Calu3 (cell line): ENCODE measurements around the gene DCUN1D4. TPM values are rescaled to one million over a fixed set of nuclear protein-coding genes. Genes with fewer than 3 reads are reported as not detected.
A peak's percentile ranks its signal among the peaks of the same experiment; 100 is the strongest.

ENCODE experiments used
- BruUV-seq: library from RNA; stranded (reverse); fragments of 400-500 nt; replicated peaks from 2 replicates; lab custom pipeline; 2021; lab: Mats Ljungman, UMichigan
- CTCF ChIA-PET: fragments of 300-600 bp; sonication (Branson Sonifier 250); formaldehyde crosslinking; loops from one replicate; lab custom pipeline; 2022; ENCODE audit warnings: antibody characterized with exemption; lab: Charles Lee
- DNase-seq: peaks from one replicate; pipeline ENCODE4 v3.0.0; 2022
- H3K27ac Mint-ChIP-seq: one replicate; pipeline ENCODE4 v1.8.0; 2022; ENCODE audit warnings: mixed read lengths; ENCODE audit not compliant: unreplicated experiment
- H3K27me3 Mint-ChIP-seq: one replicate; pipeline ENCODE4 v1.8.0; 2022; ENCODE audit warnings: mixed read lengths; ENCODE audit not compliant: unreplicated experiment
- H3K36me3 Mint-ChIP-seq: one replicate; pipeline ENCODE4 v1.8.0; 2022; ENCODE audit warnings: mild to moderate bottlenecking, moderate library complexity, mixed read lengths; ENCODE audit not compliant: insufficient read depth, unreplicated experiment
- H3K4me1 Mint-ChIP-seq: one replicate; pipeline ENCODE4 v1.8.0; 2022; ENCODE audit warnings: mild to moderate bottlenecking, low read depth, mixed read lengths; ENCODE audit not compliant: unreplicated experiment
- H3K4me3 Mint-ChIP-seq: one replicate; pipeline ENCODE4 v1.8.0; 2022; ENCODE audit warnings: mild to moderate bottlenecking, low read depth, moderate library complexity, mixed read lengths; ENCODE audit not compliant: unreplicated experiment
- H3K9me3 Mint-ChIP-seq: one replicate; pipeline ENCODE4 v1.8.0; 2022; ENCODE audit warnings: low read depth, mixed read lengths; ENCODE audit not compliant: unreplicated experiment
- intact Hi-C: fragments of 100-400 bp; cut with micrococcal nuclease; formaldehyde crosslinking; loops from one replicate; pipeline ENCODE4 v1.10.0; 2022; ENCODE audit not compliant: unreplicated experiment
- total RNA-seq: library from RNA; stranded (reverse); gene quantifications from 2 replicates; pipeline ENCODE4 v1.2.3, GENCODE V29; 2022
- TF ChIP-seq, protein P1 (sequence below): fragments of 200-600 bp; IDR thresholded peaks from one replicate; pipeline ENCODE4 v1.8.0; 2022; ENCODE audit warnings: antibody characterized with exemption; ENCODE audit not compliant: unreplicated experiment

Gene DCUN1D4
- total RNA-seq, 1 experiment from 2014 or later: 40.3 TPM

- Mint-ChIP-seq H3K36me3 (no peaks in the 10 kb centered on the region), H3K4me3 (no peak overlapping the region), H3K4me1 (no peaks in the 10 kb centered on the region), H3K27ac (no peak overlapping the region), H3K27me3 (peaks cover 52% of the 10 kb centered on the region), H3K9me3 (no peaks in the 10 kb centered on the region)
- TF ChIP-seq, protein P1, sequence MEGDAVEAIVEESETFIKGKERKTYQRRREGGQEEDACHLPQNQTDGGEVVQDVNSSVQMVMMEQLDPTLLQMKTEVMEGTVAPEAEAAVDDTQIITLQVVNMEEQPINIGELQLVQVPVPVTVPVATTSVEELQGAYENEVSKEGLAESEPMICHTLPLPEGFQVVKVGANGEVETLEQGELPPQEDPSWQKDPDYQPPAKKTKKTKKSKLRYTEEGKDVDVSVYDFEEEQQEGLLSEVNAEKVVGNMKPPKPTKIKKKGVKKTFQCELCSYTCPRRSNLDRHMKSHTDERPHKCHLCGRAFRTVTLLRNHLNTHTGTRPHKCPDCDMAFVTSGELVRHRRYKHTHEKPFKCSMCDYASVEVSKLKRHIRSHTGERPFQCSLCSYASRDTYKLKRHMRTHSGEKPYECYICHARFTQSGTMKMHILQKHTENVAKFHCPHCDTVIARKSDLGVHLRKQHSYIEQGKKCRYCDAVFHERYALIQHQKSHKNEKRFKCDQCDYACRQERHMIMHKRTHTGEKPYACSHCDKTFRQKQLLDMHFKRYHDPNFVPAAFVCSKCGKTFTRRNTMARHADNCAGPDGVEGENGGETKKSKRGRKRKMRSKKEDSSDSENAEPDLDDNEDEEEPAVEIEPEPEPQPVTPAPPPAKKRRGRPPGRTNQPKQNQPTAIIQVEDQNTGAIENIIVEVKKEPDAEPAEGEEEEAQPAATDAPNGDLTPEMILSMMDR: no peak
- no TSS peak for BruUV-seq
- no peak for DNase-seq
- CTCF ChIA-PET: no interaction called here
- intact Hi-C loops: no loop called here
Measured at GRCh38 chr4:51830156-51830720, 12.7 kb upstream of the DCUN1D4 start.

DNA sequence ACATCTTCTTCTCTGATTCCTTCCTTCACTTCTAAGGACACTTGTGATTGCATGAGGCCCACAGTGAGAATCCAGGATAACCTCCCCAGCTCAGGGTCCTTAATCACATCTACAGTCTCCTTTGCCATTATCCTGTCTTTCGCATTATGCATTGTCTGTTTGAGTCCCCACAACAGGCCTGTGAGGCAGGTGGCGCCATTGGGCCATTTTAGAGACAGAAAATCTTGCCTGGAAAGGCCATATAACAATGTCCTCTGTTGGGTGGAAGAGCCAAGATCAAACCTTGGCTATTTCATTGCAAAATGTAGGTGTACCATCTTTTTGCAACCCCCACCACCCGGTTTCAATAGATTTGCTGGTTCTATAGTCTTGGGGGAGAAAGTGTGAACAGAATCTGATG lies 11.8 kb upstream of the DCUN1D4 start:
- Mint-ChIP-seq H3K27ac (no peak overlapping the region), H3K27me3 (peaks cover 58% of the 10 kb centered on the region), H3K4me3 (no peak overlapping the region), H3K36me3 (no peaks in the 10 kb centered on the region), H3K9me3 (no peaks in the 10 kb centered on the region), H3K4me1 (no peaks in the 10 kb centered on the region)
- DNase-seq: peak; percentile 56
- no TSS peak for BruUV-seq
- intact Hi-C loops: no loop called here
- TF ChIP-seq, protein P1: peak; percentile 28
- CTCF ChIA-PET: no interaction called here

- TF ChIP-seq, protein P1: no peak
- no peaks in the 10 kb centered on the region for H3K4me1 Mint-ChIP-seq
- intact Hi-C loops: no loop called here
- peaks cover 46% of the 10 kb centered on the region for H3K27me3 Mint-ChIP-seq
- CTCF ChIA-PET: no interaction called here
- H3K9me3 Mint-ChIP-seq: no peaks in the 10 kb centered on the region
- H3K4me3 Mint-ChIP-seq: no peak overlapping the region
- no peak for DNase-seq
- H3K36me3 Mint-ChIP-seq: no peaks in the 10 kb centered on the region
- no TSS peak for BruUV-seq
- no peak overlapping the region for H3K27ac Mint-ChIP-seq
Measured at GRCh38 chr4:51833236-51833635, 9.7 kb upstream of the DCUN1D4 start.

GRCh38 chr4:51835079-51835478 lies 7.9 kb upstream of the DCUN1D4 start:
- CTCF ChIA-PET: no interaction called here
- TF ChIP-seq, protein P1: no peak
- no peaks in the 10 kb centered on the region for H3K36me3 Mint-ChIP-seq
- no peak overlapping the region for H3K27ac Mint-ChIP-seq
- BruUV-seq: no TSS peak
- no peak overlapping the region for H3K4me3 Mint-ChIP-seq
- H3K27me3 Mint-ChIP-seq: peaks cover 28% of the 10 kb centered on the region
- no peaks in the 10 kb centered on the region for H3K4me1 Mint-ChIP-seq
- H3K9me3 Mint-ChIP-seq: no peaks in the 10 kb centered on the region
- no peak for DNase-seq
- intact Hi-C loops: no loop called here
